Brain microvascular endothelial cell (primary cell): ENCODE results near the gene UBL4A.

Source experiments
- DNase-seq: peaks from one replicate; pipeline ENCODE4 v3.0.0-alpha.2; 2020
- H3K27ac ChIP-seq: fragments of 250-450 bp; sonication (Bioruptor Pico); 2 replicates; pipeline ENCODE4 v1.5.1; 2020; ENCODE audit warnings: mild to moderate bottlenecking, moderate library complexity
- H3K27me3 ChIP-seq: fragments of 250-450 bp; sonication (Bioruptor Pico); replicated peaks from 2 replicates; pipeline ENCODE4 v1.5.1; 2020; ENCODE audit warnings: mild to moderate bottlenecking
- H3K36me3 ChIP-seq: fragments of 250-450 bp; sonication (Bioruptor Pico); replicated peaks from 2 replicates; pipeline ENCODE4 v1.5.1; 2020; ENCODE audit warnings: mild to moderate bottlenecking
- H3K4me3 ChIP-seq: 2 replicates; pipeline ENCODE4 v1.5.1; 2011; ENCODE audit warnings: low read depth, mild to moderate bottlenecking, control low read depth, low read length, moderate library complexity
- CTCF ChIP-seq: IDR thresholded peaks from 2 replicates; pipeline ENCODE4 v1.5.1; 2011; ENCODE audit warnings: low read depth, mild to moderate bottlenecking, moderate library complexity, low read length, control low read depth, inconsistent platforms; ENCODE audit errors: missing control alignments
- in situ Hi-C: cut with HindIII; loops from 2 replicates; pipeline ENCODE4 v1.10.0; 2017; ENCODE audit warnings: low sequenced_read_pairs, low pct_ligation_motif_present

The UBL4A gene

DNA sequence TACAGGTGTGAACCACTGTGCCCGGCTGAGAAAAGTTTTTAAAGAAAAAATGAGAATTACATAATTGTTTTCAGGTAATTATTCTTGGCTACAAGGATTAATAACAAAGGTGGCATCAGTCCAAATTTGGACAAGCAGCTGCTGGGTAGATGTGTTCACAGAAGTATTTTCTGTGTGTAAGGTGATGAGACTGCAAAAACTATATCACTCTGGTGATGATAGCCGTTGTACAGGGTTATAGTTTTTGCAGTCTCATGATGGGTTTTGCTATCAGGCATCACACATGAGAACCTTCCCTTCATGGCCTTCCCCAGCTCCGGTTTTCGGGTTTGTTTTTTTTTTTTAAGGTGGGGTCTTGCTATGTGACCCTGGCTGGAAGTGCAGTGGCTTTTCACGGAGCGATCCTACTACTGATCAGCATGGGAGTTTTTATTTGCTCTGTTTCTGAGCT lies 9.1 kb upstream of the UBL4A start:
- no peaks in the 10 kb centered on the region for H3K36me3 ChIP-seq
- no peak overlapping the region for H3K4me3 ChIP-seq
- no peak overlapping the region for H3K27ac ChIP-seq
- in situ Hi-C loops: no loop called here
- TF ChIP-seq CTCF: no peak
- H3K27me3 ChIP-seq: no peaks in the 10 kb centered on the region
- no peak for DNase-seq

DNA sequence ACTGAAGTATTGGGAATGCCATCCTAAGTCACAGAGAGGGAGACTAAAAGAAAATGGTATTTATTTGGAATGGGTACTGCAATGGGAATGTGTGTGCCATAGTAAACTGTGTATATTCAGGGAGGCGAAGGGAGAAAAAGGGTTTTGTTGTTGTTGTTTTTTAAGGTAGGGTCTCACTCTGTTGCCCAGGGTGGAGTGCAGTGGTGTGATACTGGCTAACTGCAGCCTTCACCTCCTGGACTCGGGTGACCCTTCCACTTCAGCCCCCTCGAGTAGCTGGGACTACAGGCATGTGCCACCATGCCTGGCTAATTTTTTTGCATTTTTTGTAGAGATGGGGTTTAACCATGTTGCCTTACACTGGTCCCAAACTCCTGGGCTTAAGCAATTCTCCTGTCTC lies 8.3 kb upstream of the UBL4A start:
- TF ChIP-seq CTCF: no peak
- no peak for DNase-seq
- H3K4me3 ChIP-seq: no peak overlapping the region
- in situ Hi-C loops: no loop called here
- H3K27ac ChIP-seq: no peak overlapping the region
- H3K36me3 ChIP-seq: no peaks in the 10 kb centered on the region
- H3K27me3 ChIP-seq: no peaks in the 10 kb centered on the region

DNA sequence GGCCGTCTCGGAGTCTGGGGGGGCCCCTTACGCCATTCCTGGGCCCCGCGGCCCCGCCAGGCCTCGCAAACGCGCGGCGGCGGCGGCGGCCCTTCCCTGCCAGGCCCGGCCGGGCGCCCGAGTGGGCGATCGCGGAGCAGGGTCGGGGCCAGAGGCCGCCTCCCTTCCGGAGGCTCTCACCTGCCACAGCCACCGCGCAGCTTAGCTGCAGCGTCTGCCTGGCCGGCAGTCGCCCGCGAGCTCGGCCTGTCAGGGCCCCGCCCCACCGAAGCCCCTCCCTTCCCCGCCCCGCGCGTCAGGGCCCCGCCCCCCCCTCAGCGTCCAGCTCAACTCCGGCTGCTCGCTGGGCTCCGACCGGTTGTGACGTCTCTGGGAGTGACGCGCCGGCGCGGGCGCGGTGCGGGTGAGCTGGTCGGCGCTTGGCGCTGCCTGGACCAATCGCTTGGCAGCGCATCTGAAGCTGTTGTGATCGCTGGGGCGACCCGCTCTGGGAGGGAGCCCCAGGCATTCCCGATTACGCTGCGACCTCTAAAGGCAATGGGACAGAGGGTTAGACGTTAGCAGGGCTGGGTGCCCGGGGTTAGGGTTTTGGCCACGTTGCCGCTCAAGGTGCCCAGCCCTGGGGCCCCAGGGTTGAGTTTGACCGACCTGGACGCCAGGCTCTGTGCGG lies 4.1 kb upstream of the UBL4A start, which contains the start of gene SLC10A3:
SLC10A3 (minus strand) TSS at position 216 of the 670 bp plus-strand sequence. CDS start 1,689 bp downstream, outside the sequence.
- peak; percentile 86 for DNase-seq
- no peak for TF ChIP-seq CTCF
- H3K27ac ChIP-seq: peak within 1 kb of the TSS; percentile 76
- H3K27me3 ChIP-seq: no peaks in the 10 kb centered on the region
- in situ Hi-C loops: no loop called here
- H3K36me3 ChIP-seq: no peaks in the 10 kb centered on the region
- peak within 1 kb of the TSS; percentile 65 for H3K4me3 ChIP-seq

- no peak for TF ChIP-seq CTCF
- DNase-seq: no peak
- H3K27me3 ChIP-seq: no peaks in the 10 kb centered on the region
- no peaks in the 10 kb centered on the region for H3K36me3 ChIP-seq
- peak overlapping the region; percentile 58 for H3K4me3 ChIP-seq
- peak overlapping the region; percentile 52 for H3K27ac ChIP-seq
- in situ Hi-C loops: no loop called here
Observed at GRCh38 chrX:154490021-154490413, 3.6 kb upstream of the UBL4A start.

DNA sequence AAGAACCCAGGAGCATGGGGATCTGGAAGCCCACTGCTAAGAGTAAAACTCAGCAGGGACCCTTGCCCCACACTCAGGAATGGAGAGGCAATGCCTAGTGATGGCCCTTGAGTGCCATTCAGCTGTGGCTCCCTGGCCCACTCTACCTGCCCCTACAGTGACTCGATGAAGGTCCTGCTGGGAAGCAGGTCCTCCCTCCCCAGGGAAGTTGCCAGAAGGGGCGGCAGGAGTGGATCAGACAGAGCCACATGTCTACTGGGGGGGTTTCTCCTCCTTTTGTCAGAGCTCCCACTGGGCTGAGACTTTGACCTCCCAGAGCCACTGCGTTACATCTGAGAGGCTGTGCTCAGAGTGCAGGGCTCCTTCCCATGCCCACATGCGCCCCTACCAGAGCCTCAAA lies 2.8 kb upstream of the UBL4A start:
- in situ Hi-C loops: no loop called here
- no peaks in the 10 kb centered on the region for H3K36me3 ChIP-seq
- no peak overlapping the region for H3K4me3 ChIP-seq
- DNase-seq: no peak
- no peak for TF ChIP-seq CTCF
- no peaks in the 10 kb centered on the region for H3K27me3 ChIP-seq
- no peak overlapping the region for H3K27ac ChIP-seq
